ENCODE data around the gene CNTN2. TPM values are rescaled to one million over a fixed set of nuclear protein-coding genes. Genes with fewer than 3 reads are reported as not detected.

Gene CNTN2
- total and polyA plus RNA-seq, 2 experiments from 2014 or later = 9.7 TPM; not detected in 1

DNA sequence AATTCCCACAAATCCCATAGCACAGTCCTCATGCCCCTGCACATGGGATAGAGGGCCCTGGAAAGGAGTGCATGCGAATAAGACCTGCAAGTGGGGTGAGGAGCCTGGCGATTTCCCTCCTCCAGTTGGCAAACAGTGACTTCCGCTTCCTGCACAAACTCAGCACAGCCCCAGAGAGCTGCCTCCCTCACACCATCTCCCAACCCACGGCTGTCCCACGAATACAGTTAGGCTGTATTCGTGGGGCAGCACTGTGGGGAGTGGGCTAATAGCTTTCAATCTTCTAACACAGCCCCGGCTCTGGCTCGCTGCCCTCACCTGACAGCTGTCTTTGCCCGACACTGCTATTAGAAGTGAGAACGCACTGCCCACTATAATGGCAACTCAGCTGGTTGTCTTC, 28.2 kb upstream of the CNTN2 start:
- Histone ChIP-seq H3K79me2 (no peaks in the 10 kb centered on the region), H3K9me3 (ENCODE audit: low read depth) (no peaks in the 10 kb centered on the region), H3K36me3 (replicated peaks; ENCODE audit: insufficient read depth, low read depth) (no peaks in the 10 kb centered on the region), H2AFZ (no peak overlapping the region), H3K27me3 (peaks cover 9% of the 10 kb centered on the region), H3K4me3 (no peak overlapping the region), H3K4me2 (no peak overlapping the region), H3K27ac (no peak overlapping the region), H3K9me2 (replicated peaks; ENCODE audit: insufficient read depth) (no peaks in the 10 kb centered on the region), H3K4me1 (ENCODE audit: insufficient read depth) (peaks cover 4% of the 10 kb centered on the region), H4K20me1 (ENCODE audit: insufficient read depth, poor library complexity, severe bottlenecking) (no peaks in the 10 kb centered on the region)
- 78% methylated on average over 10 of the region's 10 CpGs for WGBS (ENCODE audit: low lambda C conversion rate, missing lambda C conversion rate)
- DNase-seq (ENCODE audit: low spot score) = no peak
- TF ChIP-seq EZH2 (IDR thresholded peaks at IDR 0.05; ENCODE audit: borderline replicate concordance) = no peak
- TF ChIP-seq, protein P1, sequence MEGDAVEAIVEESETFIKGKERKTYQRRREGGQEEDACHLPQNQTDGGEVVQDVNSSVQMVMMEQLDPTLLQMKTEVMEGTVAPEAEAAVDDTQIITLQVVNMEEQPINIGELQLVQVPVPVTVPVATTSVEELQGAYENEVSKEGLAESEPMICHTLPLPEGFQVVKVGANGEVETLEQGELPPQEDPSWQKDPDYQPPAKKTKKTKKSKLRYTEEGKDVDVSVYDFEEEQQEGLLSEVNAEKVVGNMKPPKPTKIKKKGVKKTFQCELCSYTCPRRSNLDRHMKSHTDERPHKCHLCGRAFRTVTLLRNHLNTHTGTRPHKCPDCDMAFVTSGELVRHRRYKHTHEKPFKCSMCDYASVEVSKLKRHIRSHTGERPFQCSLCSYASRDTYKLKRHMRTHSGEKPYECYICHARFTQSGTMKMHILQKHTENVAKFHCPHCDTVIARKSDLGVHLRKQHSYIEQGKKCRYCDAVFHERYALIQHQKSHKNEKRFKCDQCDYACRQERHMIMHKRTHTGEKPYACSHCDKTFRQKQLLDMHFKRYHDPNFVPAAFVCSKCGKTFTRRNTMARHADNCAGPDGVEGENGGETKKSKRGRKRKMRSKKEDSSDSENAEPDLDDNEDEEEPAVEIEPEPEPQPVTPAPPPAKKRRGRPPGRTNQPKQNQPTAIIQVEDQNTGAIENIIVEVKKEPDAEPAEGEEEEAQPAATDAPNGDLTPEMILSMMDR (IDR thresholded peaks at IDR 0.05; ENCODE audit: poor library complexity) = no peak
- no peak for TF ChIP-seq EZH2phosphoT487 (IDR thresholded peaks at IDR 0.05; ENCODE audit: low read depth, severe bottlenecking, unreplicated experiment)

DNA sequence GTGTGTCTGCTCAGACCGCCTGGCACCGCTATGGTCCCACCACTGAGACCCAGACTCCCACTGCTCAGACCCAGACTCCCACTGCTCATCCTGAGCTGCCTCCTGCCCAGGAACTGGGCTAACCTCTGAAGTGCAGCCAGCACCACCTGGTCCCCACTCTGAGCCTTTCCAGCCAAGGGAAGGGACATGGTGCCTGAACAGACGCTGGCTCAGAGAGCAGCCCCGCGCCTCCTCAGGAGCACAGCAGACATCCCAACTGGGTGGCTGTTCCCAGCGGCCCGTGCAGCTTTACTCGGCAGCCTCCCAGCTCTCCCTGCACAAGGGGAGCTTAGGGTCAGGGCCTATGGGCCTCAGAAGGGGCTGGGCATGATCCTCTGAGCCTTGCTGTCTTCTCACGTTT, 27.8 kb upstream of the CNTN2 start:
- Histone ChIP-seq H2AFZ (no peak overlapping the region), H4K20me1 (ENCODE audit: insufficient read depth, poor library complexity, severe bottlenecking) (no peaks in the 10 kb centered on the region), H3K27me3 (peaks cover 9% of the 10 kb centered on the region), H3K4me2 (no peak overlapping the region), H3K4me3 (no peak overlapping the region), H3K9me3 (ENCODE audit: low read depth) (no peaks in the 10 kb centered on the region), H3K4me1 (ENCODE audit: insufficient read depth) (peaks cover 4% of the 10 kb centered on the region), H3K79me2 (no peaks in the 10 kb centered on the region), H3K36me3 (replicated peaks; ENCODE audit: insufficient read depth, low read depth) (no peaks in the 10 kb centered on the region), H3K27ac (no peak overlapping the region), H3K9me2 (replicated peaks; ENCODE audit: insufficient read depth) (no peaks in the 10 kb centered on the region)
- DNase-seq (ENCODE audit: low spot score) = no peak
- WGBS (ENCODE audit: low lambda C conversion rate, missing lambda C conversion rate) = 77% methylated on average over 8 of the region's 9 CpGs
- TF ChIP-seq EZH2 (IDR thresholded peaks at IDR 0.05; ENCODE audit: borderline replicate concordance) (no peak), EZH2phosphoT487 (IDR thresholded peaks at IDR 0.05; ENCODE audit: low read depth, severe bottlenecking, unreplicated experiment) (no peak)
- TF ChIP-seq, protein P1 (IDR thresholded peaks at IDR 0.05; ENCODE audit: poor library complexity) = no peak

DNA sequence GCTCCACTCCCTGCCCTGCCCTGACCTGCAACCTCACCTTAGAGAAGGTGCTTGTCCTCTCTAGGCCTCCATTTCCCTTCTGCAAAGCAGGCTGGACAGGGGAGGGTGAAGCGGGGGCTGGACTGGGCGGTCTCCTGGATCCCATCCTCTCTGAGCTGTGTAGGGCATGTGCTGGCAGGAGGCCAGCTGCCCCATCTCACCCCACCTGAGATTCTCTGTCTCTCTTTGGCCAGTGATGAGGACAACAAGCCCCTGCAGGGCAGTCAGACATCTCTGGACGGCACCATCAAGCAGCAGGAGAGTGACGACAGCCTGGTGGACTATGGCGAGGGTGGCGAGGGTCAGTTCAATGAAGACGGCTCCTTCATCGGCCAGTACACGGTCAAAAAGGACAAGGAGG, 26.9 kb upstream of the CNTN2 start:
- WGBS (ENCODE audit: low lambda C conversion rate, missing lambda C conversion rate) = 93% methylated on average over 9 of the region's 9 CpGs
- Histone ChIP-seq H3K9me2 (replicated peaks; ENCODE audit: insufficient read depth) (no peaks in the 10 kb centered on the region), H2AFZ (no peak overlapping the region), H3K36me3 (replicated peaks; ENCODE audit: insufficient read depth, low read depth) (no peaks in the 10 kb centered on the region), H3K79me2 (no peaks in the 10 kb centered on the region), H3K27ac (no peak overlapping the region), H3K4me2 (no peak overlapping the region), H3K4me3 (no peak overlapping the region), H3K4me1 (ENCODE audit: insufficient read depth) (peaks cover 4% of the 10 kb centered on the region), H3K27me3 (peaks cover 9% of the 10 kb centered on the region), H4K20me1 (ENCODE audit: insufficient read depth, poor library complexity, severe bottlenecking) (no peaks in the 10 kb centered on the region), H3K9me3 (ENCODE audit: low read depth) (no peaks in the 10 kb centered on the region)
- no peak for DNase-seq (ENCODE audit: low spot score)
- TF ChIP-seq EZH2phosphoT487 (IDR thresholded peaks at IDR 0.05; ENCODE audit: low read depth, severe bottlenecking, unreplicated experiment) (no peak), EZH2 (IDR thresholded peaks at IDR 0.05; ENCODE audit: borderline replicate concordance) (no peak)
- TF ChIP-seq, protein P1 (IDR thresholded peaks at IDR 0.05; ENCODE audit: poor library complexity) = no peak

DNA sequence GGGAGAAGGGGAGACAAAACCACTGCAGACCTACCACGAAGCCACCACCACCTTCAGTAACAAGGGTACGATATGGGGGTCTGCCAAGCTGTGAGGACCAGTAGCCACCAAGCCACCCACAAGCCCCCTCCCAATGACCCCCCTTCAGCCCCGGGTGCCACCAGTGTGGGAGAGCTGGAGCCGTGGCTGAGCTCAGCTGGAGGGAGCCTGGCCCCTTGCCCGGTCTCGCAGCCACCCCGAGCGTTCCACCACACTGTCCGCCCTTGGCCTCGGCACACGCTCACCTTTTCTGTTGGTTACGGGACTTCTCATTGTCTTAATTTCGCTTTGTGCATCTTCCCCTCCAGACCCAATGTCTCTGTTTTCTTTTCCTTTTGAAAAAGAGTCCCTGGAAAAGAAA, 26.4 kb upstream of the CNTN2 start:
- WGBS (ENCODE audit: low lambda C conversion rate, missing lambda C conversion rate) = 92% methylated on average over 13 of the region's 13 CpGs
- H2AFZ ChIP-seq = no peak overlapping the region
- DNase-seq (ENCODE audit: low spot score) = no peak
- H3K9me3 ChIP-seq (ENCODE audit: low read depth) = no peaks in the 10 kb centered on the region
- no peak overlapping the region for H3K27ac ChIP-seq
- no peaks in the 10 kb centered on the region for H3K36me3 ChIP-seq (replicated peaks; ENCODE audit: insufficient read depth, low read depth)
- H3K27me3 ChIP-seq = peaks cover 9% of the 10 kb centered on the region
- no peaks in the 10 kb centered on the region for H4K20me1 ChIP-seq (ENCODE audit: insufficient read depth, poor library complexity, severe bottlenecking)
- peaks cover 4% of the 10 kb centered on the region for H3K4me1 ChIP-seq (ENCODE audit: insufficient read depth)
- TF ChIP-seq, protein P1 (IDR thresholded peaks at IDR 0.05; ENCODE audit: poor library complexity) = no peak
- TF ChIP-seq EZH2 (IDR thresholded peaks at IDR 0.05; ENCODE audit: borderline replicate concordance) (no peak), EZH2phosphoT487 (IDR thresholded peaks at IDR 0.05; ENCODE audit: low read depth, severe bottlenecking, unreplicated experiment) (no peak)
- no peak overlapping the region for H3K4me3 ChIP-seq
- H3K9me2 ChIP-seq (replicated peaks; ENCODE audit: insufficient read depth) = no peaks in the 10 kb centered on the region
- no peak overlapping the region for H3K4me2 ChIP-seq
- H3K79me2 ChIP-seq = no peaks in the 10 kb centered on the region
